ENCODE measurements around the gene MMRN2.
"Not testable (repeated sequence)": the region's sequence is repeated elsewhere in the genome, so short reads cannot be mapped to it uniquely, and the experiment has no call there.

MMRN2 gene

GRCh38 chr10:86956848-86957448 lies 467 bp downstream of the MMRN2 start:
- DNase-seq (ENCODE audit: low read depth in 3 of 3), result no peak

GRCh38 chr10:86956195-86956847 lies 1.1 kb downstream of the MMRN2 start:
- DNase-seq (ENCODE audit: low read depth in 3 of 3), result no peak

- DNase-seq (ENCODE audit: low read depth in 3 of 3), result no peak
Measured at GRCh38 chr10:86955501-86956194, 1.8 kb downstream of the MMRN2 start.

GRCh38 chr10:86954681-86955500 lies 2.5 kb downstream of the MMRN2 start:
- no peak for DNase-seq (ENCODE audit: low read depth in 3 of 3)

- DNase-seq (ENCODE audit: low read depth in 3 of 3), result no peak
Measured at GRCh38 chr10:86953747-86954680, 3.4 kb downstream of the MMRN2 start.

- not testable (repeated sequence) for DNase-seq (ENCODE audit: low read depth in 3 of 3)
Measured at GRCh38 chr10:86952697-86953096, 4.7 kb downstream of the MMRN2 start.

- no peak for DNase-seq (ENCODE audit: low read depth in 3 of 3)
Measured at GRCh38 chr10:86952106-86952505, 5.3 kb downstream of the MMRN2 start.

GRCh38 chr10:86951184-86951761 lies 6.1 kb downstream of the MMRN2 start:
- DNase-seq (ENCODE audit: low read depth in 3 of 3), result no peak

GRCh38 chr10:86950349-86950748 lies 7.1 kb downstream of the MMRN2 start:
- DNase-seq (ENCODE audit: low read depth in 3 of 3), result no peak

- DNase-seq (ENCODE audit: low read depth in 3 of 3), result not testable (repeated sequence)
Measured at GRCh38 chr10:86947806-86948205, 9.6 kb downstream of the MMRN2 start.

GRCh38 chr10:86946213-86947155 lies 10.9 kb downstream of the MMRN2 start:
- DNase-seq (ENCODE audit: low read depth in 3 of 3), result no peak

GRCh38 chr10:86945361-86946212 lies 11.8 kb downstream of the MMRN2 start:
- no peak for DNase-seq (ENCODE audit: low read depth in 3 of 3)

- DNase-seq (ENCODE audit: low read depth in 3 of 3), result no peak
Measured at GRCh38 chr10:86944907-86945306, 12.5 kb downstream of the MMRN2 start.

- DNase-seq (ENCODE audit: low read depth in 3 of 3), result no peak
Measured at GRCh38 chr10:86944471-86944870, 12.9 kb downstream of the MMRN2 start.

GRCh38 chr10:86944031-86944419 lies 13.4 kb downstream of the MMRN2 start:
- DNase-seq (ENCODE audit: low read depth in 3 of 3), result no peak

GRCh38 chr10:86943316-86944030 lies 13.9 kb downstream of the MMRN2 start:
- no peak for DNase-seq (ENCODE audit: low read depth in 3 of 3)

- DNase-seq (ENCODE audit: low read depth in 3 of 3), result no peak
Measured at GRCh38 chr10:86942441-86943315, 14.7 kb downstream of the MMRN2 start.
